ENCODE measurements around the gene OR6B2.

Gene OR6B2

GRCh38 chr2:240066489-240066888 is 36.3 kb upstream of the OR6B2 start:
- DNase-seq (ENCODE audit: low read depth): no peak
- TF ChIP-seq CTCF (IDR thresholded peaks at IDR 0.05; ENCODE audit: low read length, missing control alignments): no peak

GRCh38 chr2:240064898-240065297 is 34.7 kb upstream of the OR6B2 start:
- no peak for TF ChIP-seq CTCF (IDR thresholded peaks at IDR 0.05; ENCODE audit: low read length, missing control alignments)
- no peak overlapping the region for H3K4me3 ChIP-seq (replicated peaks; ENCODE audit: low read depth, low read length)
- no peak for DNase-seq (ENCODE audit: low read depth)

More at GRCh38 chr2:240066489-240066888, 36.3 kb upstream of the OR6B2 start:
- no peak overlapping the region for H3K4me3 ChIP-seq (replicated peaks; ENCODE audit: low read depth, low read length)

GRCh38 chr2:240060977-240061591 is 30.9 kb upstream of the OR6B2 start:
- no peak overlapping the region for H3K4me3 ChIP-seq (replicated peaks; ENCODE audit: low read depth, low read length)
- TF ChIP-seq CTCF (IDR thresholded peaks at IDR 0.05; ENCODE audit: low read length, missing control alignments): peak; percentile 69

GRCh38 chr2:240056678-240057077 is 26.4 kb upstream of the OR6B2 start:
- H3K4me3 ChIP-seq (replicated peaks; ENCODE audit: low read depth, low read length): no peak overlapping the region
- no peak for DNase-seq (ENCODE audit: low read depth)
- no peak for TF ChIP-seq CTCF (IDR thresholded peaks at IDR 0.05; ENCODE audit: low read length, missing control alignments)

More at GRCh38 chr2:240060977-240061591, 30.9 kb upstream of the OR6B2 start:
- peak; percentile 64 for DNase-seq (ENCODE audit: low read depth)

GRCh38 chr2:240055177-240055917 is 25.1 kb upstream of the OR6B2 start:
- no peak for TF ChIP-seq CTCF (IDR thresholded peaks at IDR 0.05; ENCODE audit: low read length, missing control alignments)
- DNase-seq (ENCODE audit: low read depth): no peak
- H3K4me3 ChIP-seq (replicated peaks; ENCODE audit: low read depth, low read length): no peak overlapping the region

GRCh38 chr2:240053173-240054155 is 23.2 kb upstream of the OR6B2 start, which contains the start of gene OR6B3:
OR6B3 (minus strand) TSS chr2:240053521.
- DNase-seq (ENCODE audit: low read depth): no peak
- no peak for TF ChIP-seq CTCF (IDR thresholded peaks at IDR 0.05; ENCODE audit: low read length, missing control alignments)

More at GRCh38 chr2:240053173-240054155, 23.2 kb upstream of the OR6B2 start, which contains the start of gene OR6B3:
- no peak within 1 kb of the TSS for H3K4me3 ChIP-seq (replicated peaks; ENCODE audit: low read depth, low read length)
